GM23248 (cell line): ENCODE data around the gene KCNK5. TPM values are rescaled to one million over a fixed set of nuclear protein-coding genes. Genes with fewer than 3 reads are reported as not detected.

Experiments used
- DNase-seq: peaks from one replicate; pipeline ENCODE4 v3.0.0-alpha.2; 2015
- H2AFZ ChIP-seq: fragments of 200-600 bp; sonication (generic); 2 replicates; pipeline ENCODE4 v1.6.1; 2016; ENCODE audit warnings: antibody characterized with exemption
- H3F3A ChIP-seq: fragments of 200-600 bp; sonication (generic); 2 replicates; pipeline ENCODE4 v1.6.1; 2016; ENCODE audit warnings: mild to moderate bottlenecking, antibody characterized with exemption, mixed run types; ENCODE audit not compliant: insufficient read depth
- H3K27ac ChIP-seq: fragments of 200-600 bp; sonication (generic); 2 replicates; pipeline ENCODE4 v1.5.1; 2016; ENCODE audit warnings: mild to moderate bottlenecking
- H3K27me3 ChIP-seq: fragments of 200-600 bp; sonication (generic); replicated peaks from 2 replicates; pipeline ENCODE4 v1.6.1; 2016; ENCODE audit warnings: mild to moderate bottlenecking; ENCODE audit not compliant: insufficient read depth
- H3K36me3 ChIP-seq: fragments of 200-600 bp; sonication (generic); 2 replicates; pipeline ENCODE4 v1.6.1; 2016; ENCODE audit warnings: low read depth, mild to moderate bottlenecking
- H3K4me1 ChIP-seq: fragments of 200-600 bp; sonication (generic); 2 replicates; pipeline ENCODE4 v1.6.1; 2016; ENCODE audit warnings: mild to moderate bottlenecking; ENCODE audit not compliant: insufficient read depth
- H3K4me2 ChIP-seq: fragments of 200-600 bp; sonication (generic); one replicate; pipeline ENCODE4 v1.6.1; 2016; ENCODE audit warnings: mild to moderate bottlenecking; ENCODE audit not compliant: unreplicated experiment
- H3K4me3 ChIP-seq: fragments of 200-600 bp; sonication (generic); 2 replicates; pipeline ENCODE4 v1.5.1; 2016; ENCODE audit warnings: mild to moderate bottlenecking
- H3K79me2 ChIP-seq: fragments of 200-600 bp; sonication (generic); 2 replicates; pipeline ENCODE4 v1.6.1; 2016; ENCODE audit warnings: mild to moderate bottlenecking; ENCODE audit not compliant: insufficient read depth
- H3K9ac ChIP-seq: fragments of 200-600 bp; sonication (generic); 2 replicates; pipeline ENCODE4 v1.6.1; 2016; ENCODE audit warnings: mild to moderate bottlenecking
- H3K9me2 ChIP-seq: fragments of 200-600 bp; sonication (generic); 2 replicates; pipeline ENCODE4 v1.6.1; 2016; ENCODE audit warnings: mixed run types, mild to moderate bottlenecking, moderate library complexity; ENCODE audit not compliant: insufficient read depth
- H3K9me3 ChIP-seq: fragments of 200-600 bp; sonication (generic); one replicate; pipeline ENCODE4 v1.6.1; 2017; ENCODE audit warnings: low read depth
- H4K20me1 ChIP-seq: fragments of 200-600 bp; sonication (generic); 2 replicates; pipeline ENCODE4 v1.6.0; 2016; ENCODE audit not compliant: insufficient read depth
- EZH2 ChIP-seq: fragments of 200-600 bp; sonication (generic); IDR thresholded peaks from 2 replicates; pipeline ENCODE4 v1.6.1; 2018; ENCODE audit warnings: antibody characterized with exemption, mild to moderate bottlenecking; ENCODE audit not compliant: insufficient read depth, poor library complexity, severe bottlenecking
- EZH2phosphoT487 ChIP-seq: fragments of 200-600 bp; sonication (generic); IDR thresholded peaks from 2 replicates; pipeline ENCODE4 v1.6.1; 2018; ENCODE audit warnings: antibody characterized with exemption, moderate library complexity, mild to moderate bottlenecking, low read depth; ENCODE audit not compliant: insufficient read depth
- WGBS, 2 experiments: methylation state at CpG; one replicate each; pipeline ENCODE4 v1.1.6; 2015 to 2017; ENCODE audit warnings: low lambda C conversion rate in 2 of 2, low coverage in 1 of 2; ENCODE audit errors: missing lambda C conversion rate in 2 of 2; 5-methylcytosine and 5-hydroxymethylcytosine counted together
- in situ Hi-C: fragments of 300-500 bp; cut with MboI; formaldehyde crosslinking; loops from 2 replicates; pipeline ENCODE4 v1.15.0; 2020
- polyA plus RNA-seq: library from polyadenylated mRNA; unstranded; fragments of >200 nt; fragmentation: Nextera tagmentation; extraction: Ambion mirVana; gene quantifications from 2 replicates; pipeline ENCODE4 v1.2.1, GENCODE V29; 2016
- total RNA-seq: library from RNA; depleted of rRNA; stranded (reverse); fragments of >200 nt; shearing (Covaris generic); gene quantifications from 2 replicates; pipeline ENCODE4 v1.2.3, GENCODE V29; 2014

KCNK5 gene
- total and polyA plus RNA-seq, 2 experiments from 2014 or later, result not detected

- H4K20me1 ChIP-seq, result no peaks in the 10 kb centered on the region
- DNase-seq, result no peak
- WGBS, 2 experiments, result 40 to 45% methylated on average over 6 of the region's 6 CpGs
- in situ Hi-C loops, result no loop called here
- no peaks in the 10 kb centered on the region for H3K9me2 ChIP-seq
- no peaks in the 10 kb centered on the region for H3K4me1 ChIP-seq
- H3F3A ChIP-seq, result no peaks in the 10 kb centered on the region
- no peaks in the 10 kb centered on the region for H3K36me3 ChIP-seq
- H3K9ac ChIP-seq, result no peak overlapping the region
- TF ChIP-seq EZH2phosphoT487 (no peak), EZH2 (no peak)
- H3K27me3 ChIP-seq, result no peaks in the 10 kb centered on the region; the same call in 1 of the 2 replicates
- H3K4me3 ChIP-seq, result no peak overlapping the region
- H3K9me3 ChIP-seq, result no peaks in the 10 kb centered on the region
- H3K27ac ChIP-seq, result no peak overlapping the region
- no peaks in the 10 kb centered on the region for H3K79me2 ChIP-seq
- H2AFZ ChIP-seq, result no peak overlapping the region
- no peak overlapping the region for H3K4me2 ChIP-seq
Observed at GRCh38 chr6:39173270-39173669, 56.0 kb downstream of the KCNK5 start.

GRCh38 chr6:39172377-39172757 lies 56.9 kb downstream of the KCNK5 start:
- no peaks in the 10 kb centered on the region for H3F3A ChIP-seq
- no peak overlapping the region for H3K4me3 ChIP-seq
- no peak overlapping the region for H3K4me2 ChIP-seq
- DNase-seq, result no peak
- no peak overlapping the region for H3K9ac ChIP-seq
- no peaks in the 10 kb centered on the region for H3K4me1 ChIP-seq
- H4K20me1 ChIP-seq, result no peaks in the 10 kb centered on the region
- TF ChIP-seq EZH2phosphoT487 (no peak), EZH2 (no peak)
- no peak overlapping the region for H3K27ac ChIP-seq
- H3K36me3 ChIP-seq, result no peaks in the 10 kb centered on the region
- no peaks in the 10 kb centered on the region; the same call in 1 of the 2 replicates for H3K27me3 ChIP-seq
- 15 to 20% methylated on average over 5 of the region's 5 CpGs for WGBS, 2 experiments
- H2AFZ ChIP-seq, result no peak overlapping the region
- H3K79me2 ChIP-seq, result no peaks in the 10 kb centered on the region
- no peaks in the 10 kb centered on the region for H3K9me2 ChIP-seq
- no peaks in the 10 kb centered on the region for H3K9me3 ChIP-seq
- in situ Hi-C loops, result no loop called here

- TF ChIP-seq EZH2phosphoT487 (no peak), EZH2 (no peak)
- no peaks in the 10 kb centered on the region for H3K9me2 ChIP-seq
- 32 to 38% methylated on average over 4 of the region's 4 CpGs for WGBS, 2 experiments
- H4K20me1 ChIP-seq, result no peaks in the 10 kb centered on the region
- H3K9ac ChIP-seq, result no peak overlapping the region
- no peaks in the 10 kb centered on the region for H3K4me1 ChIP-seq
- H3K27ac ChIP-seq, result no peak overlapping the region
- no peak overlapping the region for H2AFZ ChIP-seq
- H3K36me3 ChIP-seq, result no peaks in the 10 kb centered on the region
- no peaks in the 10 kb centered on the region for H3K9me3 ChIP-seq
- no peak overlapping the region for H3K4me3 ChIP-seq
- no peaks in the 10 kb centered on the region for H3F3A ChIP-seq
- H3K79me2 ChIP-seq, result no peaks in the 10 kb centered on the region
- in situ Hi-C loops, result no loop called here
- H3K27me3 ChIP-seq, result no peaks in the 10 kb centered on the region; the same call in 1 of the 2 replicates
- DNase-seq, result no peak
- no peak overlapping the region for H3K4me2 ChIP-seq
Observed at GRCh38 chr6:39171489-39172376, 57.5 kb downstream of the KCNK5 start.

- Histone ChIP-seq H3K79me2 (no peaks in the 10 kb centered on the region), H3F3A (no peaks in the 10 kb centered on the region), H2AFZ (no peak overlapping the region), H3K27me3 (no peaks in the 10 kb centered on the region; the same call in 1 of the 2 replicates), H3K27ac (no peak overlapping the region), H3K4me3 (no peak overlapping the region), H3K36me3 (no peaks in the 10 kb centered on the region), H3K9me2 (no peaks in the 10 kb centered on the region), H4K20me1 (no peaks in the 10 kb centered on the region), H3K4me1 (no peaks in the 10 kb centered on the region), H3K9me3 (no peaks in the 10 kb centered on the region), H3K9ac (no peak overlapping the region), H3K4me2 (no peak overlapping the region)
- in situ Hi-C loops, result no loop called here
- DNase-seq, result no peak
- 40 to 44% methylated on average over 3 of the region's 3 CpGs for WGBS, 2 experiments
- TF ChIP-seq EZH2 (no peak), EZH2phosphoT487 (no peak)
Observed at GRCh38 chr6:39170860-39171259, 58.4 kb downstream of the KCNK5 start.

GRCh38 chr6:39170389-39170788 lies 58.9 kb downstream of the KCNK5 start:
- H3K27me3 ChIP-seq, result no peaks in the 10 kb centered on the region; the same call in 1 of the 2 replicates
- H3K9me3 ChIP-seq, result no peaks in the 10 kb centered on the region
- no peak overlapping the region for H3K9ac ChIP-seq
- no peak overlapping the region for H3K4me3 ChIP-seq
- no peaks in the 10 kb centered on the region for H3K4me1 ChIP-seq
- H3K27ac ChIP-seq, result no peak overlapping the region
- H4K20me1 ChIP-seq, result no peaks in the 10 kb centered on the region
- in situ Hi-C loops, result no loop called here
- no peak overlapping the region for H3K4me2 ChIP-seq
- no peaks in the 10 kb centered on the region for H3K79me2 ChIP-seq
- H3F3A ChIP-seq, result no peaks in the 10 kb centered on the region
- no peak for TF ChIP-seq EZH2phosphoT487
- TF ChIP-seq EZH2, result no peak
- no peaks in the 10 kb centered on the region for H3K36me3 ChIP-seq
- H3K9me2 ChIP-seq, result no peaks in the 10 kb centered on the region
- H2AFZ ChIP-seq, result no peak overlapping the region
- no peak for DNase-seq
